Prostate gland (tissue), 2 donors: ENCODE data around the gene KIF18A.

ENCODE experiments used
- CTCF ChIP-seq, 4 experiments: fragments of 200-600 bp in 2 of 4; fragments of 450-650 bp in 2 of 4; sonication (generic) in 2 of 4; IDR thresholded peaks; 1 replicate in 3 of 4; 2 replicates in 1 of 4; pipeline ENCODE4 v1.5.1; 2016 to 2019; ENCODE audit warnings: antibody characterized with exemption in 4 of 4, mild to moderate bottlenecking in 2 of 4, moderate library complexity in 2 of 4
- POLR2AphosphoS5 ChIP-seq: sonication (generic); formaldehyde crosslinking; IDR thresholded peaks from one replicate; pipeline ENCODE4 v1.6.1; 2017; ENCODE audit warnings: antibody characterized with exemption

DNA sequence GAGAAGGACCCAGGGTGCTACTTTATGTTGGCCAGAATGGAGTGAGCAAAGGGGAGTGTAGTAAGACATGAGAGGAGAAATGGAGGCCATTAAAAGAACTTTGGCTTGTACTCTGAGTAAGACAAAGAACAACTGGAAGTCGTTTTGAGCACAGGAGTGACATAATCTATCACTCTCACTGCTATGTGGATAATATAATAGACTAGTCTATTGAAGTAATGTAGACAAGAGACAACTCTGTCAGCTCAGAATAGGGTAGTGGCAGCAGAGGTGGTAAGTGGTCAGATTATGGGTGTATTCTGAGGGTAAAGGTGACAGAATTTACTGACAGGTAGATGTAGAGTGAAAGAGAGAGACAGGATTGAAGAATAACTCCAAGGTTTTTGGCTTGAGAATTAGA, 8.2 kb downstream of the KIF18A start:
- no peak for TF ChIP-seq CTCF (IDR thresholded peaks at IDR 0.05)
- TF ChIP-seq POLR2AphosphoS5, result no peak
